ENCODE data around the gene BBIP1.
"Not testable (repeated sequence)": the region's sequence is repeated elsewhere in the genome, so short reads cannot be mapped to it uniquely, and the experiment has no call there.

The BBIP1 gene

DNA sequence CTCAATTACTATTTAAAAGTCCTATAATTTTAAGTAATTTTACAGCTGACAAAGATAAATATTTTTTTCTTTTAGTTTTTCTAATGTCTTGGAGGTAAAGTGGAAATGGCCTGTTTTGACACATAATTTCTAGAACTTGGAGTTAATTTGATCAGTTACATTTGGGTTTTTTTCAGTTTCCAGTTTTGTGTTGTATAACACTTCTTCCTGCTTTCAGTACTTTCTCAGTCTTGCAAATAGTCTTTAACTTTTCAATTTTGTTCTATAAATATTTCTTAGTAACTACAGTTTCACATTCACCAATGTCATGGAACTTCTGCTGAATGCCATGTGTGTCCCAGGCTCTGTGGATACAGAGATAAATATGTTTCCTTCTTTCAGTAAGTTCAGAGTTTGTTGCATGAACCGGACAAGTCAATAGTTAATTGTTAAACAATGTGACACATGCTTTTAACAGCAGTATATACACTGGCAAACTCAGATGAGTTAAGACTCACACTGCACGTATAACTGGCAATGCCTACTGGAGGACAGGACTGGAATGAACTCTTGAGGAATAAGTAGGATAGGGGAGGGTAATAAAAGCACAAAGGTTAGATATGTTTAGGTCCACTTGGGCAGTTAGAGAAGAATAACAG, 5.0 kb upstream of the BBIP1 start:
- no peak for DNase-seq (ENCODE audit: low read depth)

DNA sequence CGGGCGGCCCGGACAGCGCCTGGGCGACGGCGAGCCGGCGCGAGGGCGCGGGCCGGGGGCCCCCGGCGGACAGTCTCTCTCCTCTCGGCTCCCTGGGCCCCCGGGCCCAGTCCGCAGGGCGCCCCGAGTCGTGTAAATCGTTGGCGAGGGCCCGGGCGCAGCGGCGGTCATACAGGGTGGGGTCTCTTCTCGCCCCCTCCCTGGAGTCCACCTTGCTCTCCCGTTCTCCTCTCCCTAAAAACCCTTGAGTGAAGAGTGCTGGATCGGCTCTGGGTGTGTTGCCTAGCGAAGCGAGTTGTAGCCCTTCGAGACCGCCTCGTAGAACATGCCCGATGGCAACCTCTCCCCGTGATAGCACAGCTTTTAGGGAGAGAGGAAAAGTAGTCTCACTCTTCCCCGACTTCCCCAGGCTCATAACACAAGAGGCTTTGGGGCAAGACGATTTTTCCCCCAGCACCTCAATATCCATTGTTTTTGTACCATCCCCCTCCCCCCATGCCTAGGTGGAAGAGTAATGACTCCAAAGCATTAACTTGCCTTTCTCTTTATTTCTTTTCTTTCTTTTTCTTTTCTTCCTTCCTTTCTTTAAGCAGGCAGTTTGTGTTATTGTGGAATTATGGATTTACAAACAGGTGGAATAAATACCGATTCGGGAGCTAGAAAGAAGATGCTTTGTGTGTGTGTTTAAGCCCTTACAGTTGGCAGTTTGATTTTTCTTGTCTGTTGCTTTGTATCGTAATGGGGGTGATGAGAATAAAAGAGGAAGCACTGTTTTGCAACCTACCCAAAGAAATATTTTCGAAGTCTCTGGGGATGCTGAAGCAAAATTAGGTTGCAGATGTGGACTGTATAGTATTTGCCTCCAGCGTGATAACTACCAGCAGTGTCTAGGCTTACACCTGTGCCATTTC, 1.2 kb upstream of the BBIP1 start:
- DNase-seq (ENCODE audit: low read depth) = no peak

DNA sequence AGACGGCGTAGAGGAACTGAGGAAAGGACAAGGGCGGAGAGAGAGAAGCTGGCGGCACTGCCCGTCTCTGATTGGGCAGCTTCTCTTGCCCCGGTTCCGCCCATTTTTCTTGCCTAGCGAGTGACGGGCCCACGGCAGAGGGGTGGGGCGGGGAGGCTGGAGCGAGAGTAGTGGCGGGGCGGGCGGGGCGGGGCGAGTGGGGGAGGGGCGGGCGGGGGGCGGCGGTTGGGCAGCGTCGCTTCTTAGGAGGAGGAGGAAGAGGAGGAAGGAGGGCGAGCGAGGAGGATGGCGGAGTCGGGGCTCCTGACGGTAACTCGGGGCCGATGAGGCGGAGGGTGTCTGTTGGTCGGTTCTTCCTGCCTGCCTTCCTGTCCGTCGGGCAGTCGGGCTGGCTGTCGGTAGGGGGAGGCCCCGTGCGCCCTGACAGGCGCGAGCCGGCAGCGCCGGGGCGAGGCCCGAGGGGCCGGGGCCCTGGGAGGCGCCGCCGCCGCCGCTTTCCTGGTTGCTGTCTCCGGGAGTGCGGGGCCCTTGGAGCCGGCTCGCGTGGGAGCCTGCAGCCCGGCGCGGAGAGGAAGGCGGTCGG, 460 bp upstream of the BBIP1 start, which contains the start of gene SHOC2:
SHOC2 (plus strand) TSS at position 256 of the 583 bp plus-strand sequence. CDS start 44,755 bp downstream, outside the sequence.
- DNase-seq (ENCODE audit: low read depth) = no peak

DNA sequence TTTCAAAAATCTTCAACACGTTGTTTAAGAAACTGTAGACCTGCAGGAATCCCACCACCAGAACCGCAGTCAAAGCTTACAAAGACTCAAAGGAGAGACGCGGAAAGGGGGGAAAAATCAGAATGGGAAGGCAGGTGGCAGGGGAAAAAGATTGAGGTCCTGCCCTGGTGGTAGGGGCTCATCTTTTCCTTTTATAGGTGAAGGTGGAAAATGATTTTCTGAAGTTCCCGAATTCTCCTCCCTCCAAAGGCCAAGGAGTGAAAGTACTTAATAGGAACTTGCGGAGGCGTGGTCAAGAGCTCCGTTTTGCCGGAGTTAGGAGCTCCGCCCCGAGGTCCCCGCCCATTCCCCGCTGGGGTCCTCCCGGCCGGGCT, 724 bp downstream of the BBIP1 start:
- peak; percentile 76 for DNase-seq (ENCODE audit: low read depth)

DNA sequence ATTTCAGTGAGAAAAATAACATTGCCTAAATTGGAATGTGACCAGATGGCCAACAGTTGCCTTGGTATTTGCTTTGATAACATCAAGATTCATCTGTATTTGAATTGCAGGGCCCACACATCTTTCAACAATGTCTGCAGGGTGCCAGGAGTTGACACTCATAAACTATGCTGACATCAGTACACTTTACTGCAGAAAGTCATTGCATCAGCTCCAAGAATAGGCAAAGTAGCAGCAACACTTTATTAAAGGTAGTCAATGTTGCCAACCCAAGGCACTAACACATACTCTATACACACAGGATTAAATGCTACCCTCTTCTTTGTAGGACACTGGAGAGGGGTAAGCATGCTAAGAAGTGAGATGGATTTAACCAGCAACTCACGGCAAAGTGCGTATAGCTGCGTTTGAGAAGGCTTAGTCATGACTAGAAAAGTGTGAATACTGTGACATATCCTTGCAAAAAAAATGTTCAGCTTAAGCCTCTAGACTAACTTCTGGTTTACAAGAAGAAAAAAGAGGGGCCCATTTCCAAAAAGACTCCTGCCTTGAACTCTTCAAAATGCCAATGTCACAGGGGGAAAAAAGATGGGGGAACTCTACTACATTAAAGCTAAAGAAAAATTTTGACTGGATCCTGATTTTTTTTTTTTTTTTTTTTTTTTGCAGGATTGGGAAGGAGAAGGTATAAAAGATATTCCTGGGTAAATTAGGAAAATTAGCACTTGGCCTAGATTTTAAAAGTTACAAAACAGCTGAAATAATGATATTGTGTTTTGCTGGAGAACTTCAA, 2.2 kb downstream of the BBIP1 start:
- peak; percentile 91 for DNase-seq (ENCODE audit: low read depth)

DNA sequence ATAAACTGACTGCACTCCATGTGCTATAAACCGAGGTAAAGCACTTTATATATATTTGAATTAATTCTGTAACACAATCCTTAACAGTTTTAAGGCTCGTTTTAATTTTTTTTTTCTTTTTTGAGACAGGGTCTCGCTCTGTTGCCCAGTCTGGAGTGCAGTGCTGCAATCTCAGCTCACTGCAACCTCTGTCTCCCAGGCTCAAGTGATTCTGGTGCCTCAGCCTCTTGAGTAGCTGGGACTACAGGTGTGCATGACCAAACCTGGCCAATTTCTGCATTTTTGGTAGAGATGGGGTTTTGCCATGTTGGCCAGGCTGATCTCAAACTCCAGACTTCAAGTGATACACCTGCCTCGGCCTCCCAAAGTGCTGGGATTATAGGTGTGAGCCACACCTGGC, 3.4 kb downstream of the BBIP1 start:
- DNase-seq (ENCODE audit: low read depth) = not testable (repeated sequence)

DNA sequence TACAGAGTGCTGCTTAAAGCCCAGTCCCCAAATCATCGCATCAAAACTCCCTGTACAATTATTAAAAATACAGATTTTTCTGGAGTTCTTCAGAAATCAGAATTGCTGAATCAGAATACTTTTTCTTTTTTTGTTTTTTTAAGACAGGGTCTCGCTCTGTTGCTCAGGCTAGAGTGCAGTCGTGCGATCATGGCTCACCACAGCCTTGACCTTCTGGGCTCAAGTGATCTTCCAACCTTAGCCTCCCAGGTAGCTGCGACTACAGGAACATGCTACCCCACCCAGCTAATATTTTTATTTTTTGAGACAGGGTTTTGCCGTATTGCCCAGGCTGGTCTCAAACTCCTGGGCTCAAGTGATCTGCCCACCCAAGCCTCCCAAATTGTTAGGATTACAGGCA, 3.9 kb downstream of the BBIP1 start:
- no peak for DNase-seq (ENCODE audit: low read depth)

DNA sequence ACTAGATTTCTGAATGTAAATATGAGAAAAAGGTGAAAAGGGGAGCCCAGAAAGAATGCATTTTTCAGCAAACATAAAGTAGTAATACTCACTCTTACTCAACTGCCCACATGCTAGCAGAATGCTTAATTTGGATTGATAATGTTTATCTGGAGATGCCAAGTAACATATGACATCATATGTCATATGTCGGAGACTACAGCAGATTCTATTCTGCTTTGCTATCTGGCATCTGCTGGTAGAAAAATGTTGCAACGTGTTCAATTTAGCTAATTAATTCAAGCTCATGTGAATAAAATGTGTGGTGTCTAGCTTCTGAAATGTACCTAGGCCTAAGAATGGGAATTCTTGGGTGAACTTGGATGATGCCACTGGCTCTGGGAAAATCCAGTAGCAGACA, 4.5 kb downstream of the BBIP1 start:
- DNase-seq (ENCODE audit: low read depth) = no peak

DNA sequence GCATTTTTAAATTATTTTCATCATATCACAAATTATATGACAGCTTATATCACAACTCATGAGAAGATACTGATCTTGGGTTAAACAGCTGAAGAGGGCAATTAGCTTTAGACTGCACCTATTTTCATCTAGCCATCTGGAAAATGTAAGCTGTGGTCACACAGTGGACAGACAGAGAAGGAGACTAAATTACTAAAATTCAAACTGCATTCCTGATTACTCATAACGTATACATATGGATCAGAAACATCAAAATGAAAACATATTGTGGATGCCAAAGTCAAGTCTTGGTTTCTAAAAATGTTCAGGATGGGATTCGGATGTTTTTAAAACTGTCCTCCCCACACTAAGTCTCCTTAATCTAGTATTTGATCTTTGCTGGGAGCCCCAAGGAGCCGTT, 6.6 kb downstream of the BBIP1 start:
- DNase-seq (ENCODE audit: low read depth) = no peak

DNA sequence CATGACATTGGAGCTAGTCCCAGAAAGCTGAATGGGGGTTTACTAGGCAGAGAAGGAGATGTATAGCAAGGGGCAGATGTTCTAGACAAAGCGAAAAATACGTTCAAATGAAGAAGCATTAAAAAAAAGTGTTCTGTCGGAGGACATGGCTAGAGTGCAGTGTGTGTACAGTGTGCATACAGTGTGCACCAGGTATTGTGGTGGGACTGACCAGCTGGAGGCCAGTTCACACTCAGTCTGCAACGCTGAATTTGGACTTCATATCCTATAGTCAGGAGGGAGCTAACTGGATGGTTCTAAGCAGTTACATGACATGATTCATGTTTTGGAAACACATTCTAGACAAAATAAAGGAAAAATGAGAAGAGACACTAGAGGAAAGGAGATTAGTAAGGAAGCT, 8.8 kb downstream of the BBIP1 start:
- DNase-seq (ENCODE audit: low read depth) = no peak

DNA sequence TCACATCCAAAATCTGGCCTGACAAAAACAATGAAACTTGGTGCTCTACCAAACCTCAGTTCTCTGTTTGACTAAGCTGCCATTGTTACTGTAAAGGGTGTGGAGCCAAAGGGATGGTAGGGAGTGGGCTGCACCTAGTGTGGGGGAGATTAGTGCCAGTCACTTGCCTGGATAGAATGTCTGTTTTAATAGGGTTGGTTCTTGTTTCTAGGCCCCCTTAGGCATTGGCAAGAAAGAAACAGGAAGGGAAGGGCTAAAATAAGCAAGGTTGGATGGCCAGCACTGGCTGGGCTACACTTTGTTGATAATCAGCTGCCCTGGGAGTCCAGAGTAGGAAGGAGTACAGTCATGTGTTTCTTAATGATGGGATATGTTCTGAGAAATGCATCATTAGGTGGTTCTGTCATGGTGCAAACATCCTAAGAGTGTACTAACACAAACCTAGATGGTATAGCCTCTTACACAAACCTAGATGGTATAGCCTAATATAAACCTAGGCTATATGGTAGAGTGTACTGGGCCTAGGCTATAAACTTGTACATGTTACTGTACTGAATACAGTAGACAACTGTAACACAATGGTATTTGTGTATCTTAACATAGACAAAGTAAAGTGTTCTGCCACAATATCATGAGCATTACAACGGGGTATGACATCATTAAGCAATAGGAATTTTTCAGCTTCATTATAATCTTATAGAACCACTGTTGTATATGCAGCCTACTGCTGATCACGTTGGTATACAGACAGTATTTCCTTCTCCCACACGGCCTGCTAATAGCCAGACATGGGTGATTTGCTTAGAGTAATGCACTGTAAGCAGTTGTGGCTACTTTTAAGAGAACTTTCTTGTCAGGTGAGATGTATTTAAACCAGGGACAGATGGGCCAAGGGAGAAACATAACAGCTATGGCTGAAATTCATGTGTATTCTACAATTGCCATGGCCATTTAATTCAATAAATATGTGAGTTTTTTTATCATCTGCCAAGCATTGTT, 15.4 kb downstream of the BBIP1 start:
- no peak for DNase-seq (ENCODE audit: low read depth)

DNA sequence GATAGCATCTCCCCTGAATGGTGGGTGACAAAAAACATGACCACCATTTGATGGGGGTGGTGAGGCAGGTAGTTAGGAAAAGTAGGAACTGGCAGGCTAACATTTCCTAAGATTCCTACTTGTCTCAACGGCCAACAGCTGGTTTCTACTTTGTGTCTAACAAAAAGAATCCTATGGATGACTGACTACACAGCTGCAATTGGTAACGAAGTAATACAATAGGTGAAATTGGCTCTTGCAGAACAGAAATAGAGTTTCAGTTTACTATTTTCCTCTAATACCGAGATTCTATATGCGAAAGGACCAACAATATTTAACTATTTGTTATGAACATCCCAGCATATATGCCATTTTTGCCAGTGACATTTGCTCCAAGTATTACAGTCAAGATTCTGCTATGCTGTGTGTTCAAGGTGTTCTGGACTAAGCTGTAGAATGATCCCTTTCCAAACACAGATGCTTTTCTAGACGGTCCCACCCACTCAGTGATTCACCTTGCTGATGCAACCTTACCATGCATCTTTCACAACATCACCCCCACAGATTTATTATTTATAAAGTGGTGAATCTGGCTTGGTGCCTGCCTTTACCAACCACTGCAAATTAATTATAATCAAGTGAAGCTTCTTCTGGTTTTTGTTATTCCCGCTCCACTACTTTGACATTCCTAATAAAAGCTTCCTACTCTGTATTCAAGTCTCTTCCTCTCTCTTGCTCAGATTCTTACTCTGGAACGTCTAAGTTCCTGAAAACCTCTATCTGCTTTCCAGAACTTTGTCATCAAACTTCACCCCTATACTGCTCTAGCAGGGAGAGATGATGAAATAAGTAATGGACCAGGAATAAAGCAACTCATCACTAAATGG, 16.8 kb downstream of the BBIP1 start:
- no peak for DNase-seq (ENCODE audit: low read depth)

DNA sequence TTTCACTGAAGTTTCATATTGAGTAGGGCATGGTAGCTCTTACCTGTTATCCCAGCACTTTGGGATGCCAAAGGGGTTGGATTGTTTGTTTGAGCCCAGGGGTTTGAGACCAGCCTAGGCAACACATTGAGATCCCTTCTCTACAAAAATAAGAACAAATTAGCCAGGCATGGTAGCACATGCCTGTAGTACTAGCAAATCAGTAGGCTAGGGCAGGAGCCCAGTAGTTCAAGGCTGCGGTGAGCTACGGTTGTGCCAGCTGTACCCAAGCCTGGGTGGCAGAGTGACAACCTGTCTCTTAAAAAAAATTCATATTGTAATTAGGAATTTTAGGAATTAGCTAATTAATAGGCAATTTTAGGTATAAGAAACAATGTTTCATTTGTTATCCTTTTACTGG, 18.0 kb downstream of the BBIP1 start:
- no peak for DNase-seq (ENCODE audit: low read depth)

DNA sequence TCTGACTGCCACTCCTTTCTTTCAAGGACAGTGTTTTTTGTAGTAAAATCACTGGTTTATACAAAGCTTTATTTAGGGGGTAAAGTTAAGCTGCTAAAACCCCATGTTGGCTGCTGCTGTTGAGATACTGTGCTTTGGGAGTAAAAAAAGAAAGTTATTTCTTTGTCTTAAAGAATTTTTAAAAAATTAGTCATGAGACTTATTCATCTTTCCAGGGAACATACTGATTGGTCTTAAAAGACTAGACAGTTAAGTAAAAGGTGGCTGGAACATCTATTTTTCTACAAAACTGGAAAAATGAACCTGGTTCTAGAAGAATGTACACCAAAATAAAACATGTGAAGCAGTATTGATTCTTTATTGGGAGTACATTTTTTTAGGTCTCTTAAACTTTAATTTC, 20.6 kb downstream of the BBIP1 start:
- no peak for DNase-seq (ENCODE audit: low read depth)

DNA sequence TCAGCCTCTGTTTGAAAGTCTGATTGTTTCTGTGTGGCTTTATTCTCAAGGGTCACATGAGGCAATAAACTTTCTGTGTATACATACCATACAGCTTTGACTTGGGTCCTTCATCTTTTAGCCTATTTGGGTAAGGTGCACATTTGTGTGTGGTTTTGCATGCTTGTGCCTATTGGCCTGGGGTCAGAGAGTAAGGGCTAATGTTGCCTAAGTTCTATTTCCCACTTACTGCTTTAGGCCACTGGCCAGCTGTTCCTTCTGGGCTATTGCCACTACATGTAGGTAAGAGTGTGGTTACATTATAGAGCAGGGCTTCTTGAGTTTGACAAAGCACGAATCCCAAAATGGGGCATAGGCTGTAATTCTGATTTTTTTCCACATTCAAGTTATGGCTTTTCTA, 21.8 kb downstream of the BBIP1 start:
- no peak for DNase-seq (ENCODE audit: low read depth)

DNA sequence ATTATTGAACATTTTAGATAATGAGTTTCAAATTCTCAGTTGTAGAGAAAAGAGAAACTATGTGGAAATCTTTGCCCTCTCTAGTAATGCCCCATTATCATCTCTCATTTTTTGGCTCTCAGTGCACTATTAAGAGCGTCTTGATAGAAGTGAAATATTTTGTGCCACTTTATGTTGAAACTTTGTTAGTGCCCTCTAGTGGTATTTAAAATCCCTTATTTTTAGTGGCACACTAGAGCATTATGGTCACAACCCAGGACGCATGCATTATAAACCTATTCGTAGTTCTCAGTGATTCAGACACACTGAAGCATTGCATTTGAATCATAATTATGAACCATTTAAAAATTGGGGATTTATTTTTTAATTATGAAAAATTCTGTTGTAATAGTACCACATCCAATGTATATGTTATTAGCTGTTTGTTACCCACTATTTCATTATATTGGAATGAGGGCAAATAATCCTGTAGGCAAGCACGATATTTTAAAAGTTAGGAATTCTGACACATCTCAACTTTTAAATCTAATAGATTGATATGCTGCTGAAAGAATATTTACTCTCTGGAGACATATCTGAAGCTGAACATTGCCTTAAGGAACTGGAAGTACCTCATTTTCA, 25.3 kb downstream of the BBIP1 start:
- DNase-seq (ENCODE audit: low read depth) = no peak

DNA sequence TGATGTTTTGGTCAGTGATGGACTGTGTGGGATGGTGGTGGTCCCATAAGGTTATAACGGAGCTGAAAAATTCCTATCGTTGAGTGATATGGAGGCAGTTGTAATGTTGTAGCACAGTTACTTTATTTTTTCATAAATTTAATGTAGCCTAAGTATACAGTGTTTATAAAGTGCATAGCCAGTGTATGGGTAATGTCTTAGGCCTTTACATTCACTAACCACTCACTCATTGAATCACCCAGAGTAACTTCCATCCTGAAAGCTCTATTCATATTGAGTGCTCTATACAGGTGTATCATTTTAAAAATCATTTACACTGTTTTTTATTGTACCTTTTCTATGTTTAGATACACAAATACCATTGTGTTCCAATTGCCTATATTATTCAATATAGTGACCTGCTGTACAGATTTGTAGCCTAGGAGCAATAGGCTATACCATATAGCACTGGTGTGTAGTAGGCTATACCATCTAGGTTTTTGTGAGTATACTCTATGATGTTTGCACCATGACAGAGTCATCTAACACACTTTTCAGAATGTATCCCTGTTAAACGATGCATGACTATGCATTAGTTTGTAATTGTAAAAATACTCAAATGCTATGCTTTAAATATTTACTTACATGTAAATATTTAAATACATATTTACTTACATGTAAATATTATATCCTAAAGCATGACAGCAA, 26.2 kb downstream of the BBIP1 start:
- DNase-seq (ENCODE audit: low read depth) = no peak

DNA sequence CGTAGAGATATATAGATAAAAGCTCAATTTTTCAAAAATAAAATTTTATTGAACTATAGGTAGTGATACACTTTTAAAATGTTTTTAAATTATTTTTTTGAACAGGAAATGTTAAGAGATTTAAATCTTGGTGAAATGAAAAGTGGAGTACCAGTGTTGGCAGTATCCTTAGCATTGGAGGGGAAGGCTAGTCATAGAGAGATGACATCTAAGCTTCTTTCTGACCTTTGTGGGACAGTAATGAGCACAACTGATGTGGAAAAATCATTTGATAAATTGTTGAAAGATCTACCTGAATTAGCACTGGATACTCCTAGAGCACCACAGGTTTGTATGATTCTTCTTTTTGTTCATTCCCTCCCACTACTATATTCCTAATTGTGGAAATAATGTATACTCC, 31.4 kb downstream of the BBIP1 start:
- no peak for DNase-seq (ENCODE audit: low read depth)
